Measurements from ENCODE around the gene TBL1XR1. TPM values are rescaled to one million over a fixed set of nuclear protein-coding genes. Genes with fewer than 3 reads are reported as not detected.

TBL1XR1 gene

Small RNA genes within 50 kb of the gene (small RNA-seq; reads per million reads assigned to genes)
- gene RF00019 (ENCODE audit: insufficient read depth): not detected
- gene RNU6-681P (ENCODE audit: insufficient read depth): not detected

Measured in mesendoderm (in vitro differentiated cells).